Muscle of leg (tissue), 11 donors: ENCODE measurements around the gene SAMD4A. TPM values are rescaled to one million over a fixed set of nuclear protein-coding genes. Genes with fewer than 3 reads are reported as not detected.
"Not testable (repeated sequence)": the region's sequence is repeated elsewhere in the genome, so short reads cannot be mapped to it uniquely, and the experiment has no call there.

ENCODE experiments used
- DNase-seq: peaks from one replicate; pipeline ENCODE4 v3.0.0; 2013
- H3K27ac ChIP-seq: one replicate; pipeline ENCODE4 v1.5.1; 2013; ENCODE audit warnings: mild to moderate bottlenecking, low read length, control low read depth
- H3K27me3 ChIP-seq: one replicate; pipeline ENCODE4 v1.6.1; 2013; ENCODE audit warnings: low read length; ENCODE audit not compliant: control insufficient read depth, insufficient read depth
- H3K36me3 ChIP-seq: one replicate; pipeline ENCODE4 v1.6.1; 2013; ENCODE audit warnings: low read length; ENCODE audit not compliant: control insufficient read depth, insufficient read depth
- H3K4me1 ChIP-seq: one replicate; pipeline ENCODE4 v1.6.1; 2013; ENCODE audit warnings: low read length; ENCODE audit not compliant: control insufficient read depth, insufficient read depth
- H3K4me3 ChIP-seq: one replicate; pipeline ENCODE4 v1.5.1; 2013; ENCODE audit warnings: low read length, control low read depth
- H3K9me3 ChIP-seq: replicated peaks from 2 replicates; pipeline ENCODE4 v1.6.1; 2013; ENCODE audit warnings: low read depth, low read length; ENCODE audit not compliant: control insufficient read depth
- WGBS: methylation state at CpG from one replicate; pipeline ENCODE4 v1.1.5; 2013; ENCODE audit warnings: missing lambda C conversion rate; ENCODE audit not compliant: insufficient coverage; 5-methylcytosine and 5-hydroxymethylcytosine counted together
- polyA plus RNA-seq, 8 donors: library from polyadenylated mRNA; unstranded; fragments of 120-200 nt; gene quantifications; one replicate each; pipeline versions ENCODE4 v1.2.1 to v1.2.3, GENCODE V29; 2013; ENCODE audit warnings: inconsistent platforms in 1 of 8, low replicate concordance in 1 of 8; ENCODE audit not compliant: insufficient read length in 8 of 8, insufficient read depth in 1 of 8
- total RNA-seq: library from RNA; stranded (reverse); fragments of 120-200 nt; gene quantifications from one replicate; pipeline ENCODE4 v1.2.4, GENCODE V29; 2013

Gene SAMD4A
- total and polyA plus RNA-seq, 9 donors: 39.5 to 74.1 (median 52.8) TPM

- Histone ChIP-seq H3K4me3 (no peak overlapping the region), H3K27ac (no peak overlapping the region), H3K36me3 (peaks cover 7% of the 10 kb centered on the region), H3K27me3 (no peaks in the 10 kb centered on the region), H3K4me1 (peaks cover 8% of the 10 kb centered on the region), H3K9me3 (peaks cover 8% of the 10 kb centered on the region)
- DNase-seq: no peak
- WGBS: 33% methylated on average over 2 of the region's 5 CpGs
Observed at GRCh38 chr14:54609576-54609975, 42.6 kb downstream of the SAMD4A start.

- H3K9me3 ChIP-seq: peaks cover 8% of the 10 kb centered on the region
- H3K4me1 ChIP-seq: peaks cover 8% of the 10 kb centered on the region
- H3K27ac ChIP-seq: peak overlapping the region; percentile 15
- WGBS: 83% methylated on average over 4 of the region's 12 CpGs
- DNase-seq: peak; percentile 57
- H3K27me3 ChIP-seq: no peaks in the 10 kb centered on the region
- H3K4me3 ChIP-seq: no peak overlapping the region
- peaks cover 7% of the 10 kb centered on the region for H3K36me3 ChIP-seq
Observed at GRCh38 chr14:54610051-54610977, 43.4 kb downstream of the SAMD4A start.

GRCh38 chr14:54614296-54614695 is 47.4 kb downstream of the SAMD4A start:
- no peaks in the 10 kb centered on the region for H3K9me3 ChIP-seq
- no peaks in the 10 kb centered on the region for H3K4me1 ChIP-seq
- 80% methylated on average over 1 of the region's 3 CpGs for WGBS
- DNase-seq: no peak
- H3K27me3 ChIP-seq: no peaks in the 10 kb centered on the region
- peaks cover 4% of the 10 kb centered on the region for H3K36me3 ChIP-seq
- H3K27ac ChIP-seq: no peak overlapping the region
- no peak overlapping the region for H3K4me3 ChIP-seq

GRCh38 chr14:54617467-54617866 is 50.5 kb downstream of the SAMD4A start:
- no peak overlapping the region for H3K4me3 ChIP-seq
- H3K36me3 ChIP-seq: no peaks in the 10 kb centered on the region
- H3K27me3 ChIP-seq: no peaks in the 10 kb centered on the region
- no CpG with 5 or more reads among the region's 3 CpGs for WGBS
- H3K4me1 ChIP-seq: no peaks in the 10 kb centered on the region
- DNase-seq: no peak
- H3K27ac ChIP-seq: no peak overlapping the region
- H3K9me3 ChIP-seq: no peaks in the 10 kb centered on the region

GRCh38 chr14:54621686-54622085 is 54.8 kb downstream of the SAMD4A start:
- Histone ChIP-seq H3K27ac (no peak overlapping the region), H3K4me3 (no peak overlapping the region), H3K9me3 (no peaks in the 10 kb centered on the region), H3K27me3 (no peaks in the 10 kb centered on the region), H3K36me3 (no peaks in the 10 kb centered on the region), H3K4me1 (peaks cover 8% of the 10 kb centered on the region)
- no peak for DNase-seq

DNA sequence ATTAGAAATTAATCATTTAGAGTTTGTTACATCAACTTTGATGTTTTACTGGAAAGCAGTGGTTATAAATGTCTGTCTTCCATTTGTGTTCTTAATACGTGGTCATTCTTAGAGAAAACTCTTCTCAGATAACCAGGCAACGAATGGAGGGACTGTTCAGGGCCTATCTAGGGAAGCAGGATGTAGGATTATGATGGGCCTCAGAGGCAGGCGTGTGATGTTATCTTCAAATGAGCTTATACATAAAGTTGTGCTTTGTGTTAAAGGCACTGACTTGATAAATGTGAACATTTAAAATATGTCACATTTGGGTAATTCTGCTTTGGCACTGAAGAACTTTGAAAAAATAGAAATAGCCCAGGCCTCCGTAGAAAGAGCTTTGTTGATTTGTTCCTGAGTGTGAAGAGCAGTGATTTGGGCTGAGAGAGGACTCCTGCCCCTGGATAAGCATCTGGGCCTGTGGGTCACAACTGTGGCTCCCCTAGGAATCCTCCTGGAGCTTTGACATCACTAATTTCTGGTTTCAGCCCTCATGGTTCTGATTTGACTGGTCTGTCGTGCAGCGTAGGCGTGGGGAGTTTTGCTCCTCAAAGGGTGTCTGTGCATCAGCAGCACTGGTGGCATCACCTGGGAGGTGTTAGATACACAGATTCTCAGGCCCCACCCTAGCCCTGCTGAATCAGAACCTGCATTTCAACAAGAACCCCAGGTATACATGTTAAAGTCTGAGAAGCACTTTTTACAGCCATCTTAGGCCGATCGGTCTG is 55.4 kb downstream of the SAMD4A start:
- H3K4me3 ChIP-seq: no peak overlapping the region
- WGBS: 98% methylated on average over 5 of the region's 9 CpGs
- H3K27ac ChIP-seq: no peak overlapping the region
- H3K36me3 ChIP-seq: no peaks in the 10 kb centered on the region
- no peaks in the 10 kb centered on the region for H3K9me3 ChIP-seq
- peaks cover 11% of the 10 kb centered on the region for H3K4me1 ChIP-seq
- no peaks in the 10 kb centered on the region for H3K27me3 ChIP-seq
- DNase-seq: no peak

GRCh38 chr14:54623279-54624004 is 56.5 kb downstream of the SAMD4A start:
- no CpG with 5 or more reads among the region's 1 CpG for WGBS
- Histone ChIP-seq H3K9me3 (no peaks in the 10 kb centered on the region), H3K36me3 (no peaks in the 10 kb centered on the region), H3K27ac (no peak overlapping the region), H3K4me1 (peaks cover 19% of the 10 kb centered on the region), H3K4me3 (no peak overlapping the region), H3K27me3 (no peaks in the 10 kb centered on the region)
- DNase-seq: no peak

- H3K4me3 ChIP-seq, H3K36me3 ChIP-seq, H3K27ac ChIP-seq, H3K27me3 ChIP-seq, DNase-seq, H3K9me3 ChIP-seq: not testable (repeated sequence)
- 100% methylated on average over 1 of the region's 19 CpGs for WGBS
- peaks cover 21% of the 10 kb centered on the region for H3K4me1 ChIP-seq
Observed at GRCh38 chr14:54624005-54624358, 57.1 kb downstream of the SAMD4A start.

DNA sequence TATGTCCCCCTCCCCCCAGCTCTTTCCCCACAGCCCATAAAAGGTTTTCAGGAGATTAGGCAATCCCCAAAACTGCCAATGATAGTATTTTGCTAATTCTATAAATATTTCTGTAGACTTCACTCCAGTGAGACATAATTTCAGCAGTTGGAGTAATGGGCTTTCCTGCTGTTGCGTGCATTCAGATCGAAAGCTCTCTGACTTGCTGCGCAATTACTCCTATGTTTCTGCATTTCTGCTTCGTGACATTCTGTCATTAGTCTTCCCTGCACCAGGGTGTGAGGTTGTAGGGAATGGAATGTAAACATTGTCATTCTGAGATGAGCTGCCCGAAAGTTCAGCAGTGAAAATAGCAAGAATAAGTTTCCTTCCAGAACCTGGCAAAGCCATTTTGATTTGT is 58.2 kb downstream of the SAMD4A start:
- 38% methylated on average over 1 of the region's 5 CpGs for WGBS

GRCh38 chr14:54627219-54627539 is 60.3 kb downstream of the SAMD4A start:
- Histone ChIP-seq H3K4me3 (no peak overlapping the region), H3K27ac (peak overlapping the region; percentile 97)
- no CpG with 5 or more reads among the region's 4 CpGs for WGBS

More for the DNA sequence above, 58.2 kb downstream of the SAMD4A start:
- no peak overlapping the region for H3K4me3 ChIP-seq
- no peaks in the 10 kb centered on the region for H3K9me3 ChIP-seq
- H3K4me1 ChIP-seq: peaks cover 21% of the 10 kb centered on the region
- H3K36me3 ChIP-seq: no peaks in the 10 kb centered on the region
- peak; percentile 45 for DNase-seq
- no peaks in the 10 kb centered on the region for H3K27me3 ChIP-seq
- H3K27ac ChIP-seq: no peak overlapping the region

More at GRCh38 chr14:54627219-54627539, 60.3 kb downstream of the SAMD4A start:
- peaks cover 21% of the 10 kb centered on the region for H3K4me1 ChIP-seq
- H3K9me3 ChIP-seq: no peaks in the 10 kb centered on the region
- H3K27me3 ChIP-seq: no peaks in the 10 kb centered on the region
- no peaks in the 10 kb centered on the region for H3K36me3 ChIP-seq
- peak; percentile 41 for DNase-seq
